HL-60 (cell line): ENCODE results near the gene RNF220.
A peak's percentile ranks its signal among the peaks of the same experiment; 100 is the strongest.

Experiments used
- DNase-seq, 2 experiments: peaks; one replicate each; pipeline ENCODE4 v3.0.0-alpha.2; 2010 to 2020; ENCODE audit warnings: low read depth in 1 of 2, low spot score in 1 of 2
- H3K27ac ChIP-seq: fragments of 250-450 bp; sonication (Bioruptor Pico); replicated peaks from 2 replicates; pipeline ENCODE4 v1.5.1; 2020; ENCODE audit warnings: mild to moderate bottlenecking, moderate library complexity
- H3K27me3 ChIP-seq: fragments of 250-450 bp; sonication (Bioruptor Pico); 2 replicates; pipeline ENCODE4 v1.5.1; 2021; ENCODE audit warnings: mild to moderate bottlenecking, moderate library complexity; ENCODE audit not compliant: insufficient read depth, poor library complexity, severe bottlenecking
- H3K4me3 ChIP-seq: replicated peaks from 2 replicates; pipeline ENCODE4 v1.5.1; 2011; ENCODE audit warnings: mild to moderate bottlenecking, control low read depth, low read length; ENCODE audit not compliant: insufficient read depth
- CTCF ChIP-seq: IDR thresholded peaks from one replicate; pipeline ENCODE4 v1.5.1; 2011; ENCODE audit warnings: low read length, control low read depth, inconsistent platforms; ENCODE audit not compliant: insufficient read depth
- GABPA ChIP-seq: IDR thresholded peaks from 2 replicates; pipeline ENCODE4 v1.6.1; 2012; ENCODE audit warnings: low read depth
- POLR2AphosphoS5 ChIP-seq: IDR thresholded peaks from 2 replicates; pipeline ENCODE4 v1.6.1; 2012; ENCODE audit warnings: low read depth
- REST ChIP-seq: IDR thresholded peaks from 2 replicates; pipeline ENCODE4 v1.6.1; 2012; ENCODE audit warnings: low read depth; ENCODE audit not compliant: insufficient replicate concordance
- SPI1 ChIP-seq: IDR thresholded peaks from 2 replicates; pipeline ENCODE4 v1.6.1; 2012; ENCODE audit warnings: low read depth, mild to moderate bottlenecking, borderline replicate concordance

RNF220 gene

GRCh38 chr1:44421446-44421884, 16.4 kb downstream of the RNF220 start:
- no peak overlapping the region for H3K27ac ChIP-seq
- DNase-seq = no peak
- no peak for TF ChIP-seq GABPA
- no peak for TF ChIP-seq REST
- TF ChIP-seq POLR2AphosphoS5 = no peak
- TF ChIP-seq CTCF = no peak
- no peak for TF ChIP-seq SPI1
- H3K27me3 ChIP-seq = peaks cover 39% of the 10 kb centered on the region
- no peak overlapping the region for H3K4me3 ChIP-seq

GRCh38 chr1:44422161-44422560, 17.1 kb downstream of the RNF220 start:
- Histone ChIP-seq H3K4me3 (no peak overlapping the region), H3K27ac (no peak overlapping the region), H3K27me3 (peaks cover 32% of the 10 kb centered on the region)
- DNase-seq = no peak
- TF ChIP-seq CTCF (no peak), REST (no peak), POLR2AphosphoS5 (no peak), SPI1 (no peak), GABPA (no peak)

- DNase-seq = peak in 1 of 2 experiments; percentile 33
- peaks cover 20% of the 10 kb centered on the region for H3K27me3 ChIP-seq
- TF ChIP-seq REST = no peak
- no peak for TF ChIP-seq POLR2AphosphoS5
- TF ChIP-seq SPI1 = no peak
- TF ChIP-seq GABPA = no peak
- TF ChIP-seq CTCF = no peak
- no peak overlapping the region for H3K4me3 ChIP-seq
- no peak overlapping the region for H3K27ac ChIP-seq
Observed at GRCh38 chr1:44423591-44424537, 18.8 kb downstream of the RNF220 start.
